Spleen (tissue), 11 donors: ENCODE results near the gene RHBDL3. TPM values are rescaled to one million over a fixed set of nuclear protein-coding genes. Genes with fewer than 3 reads are reported as not detected.

ENCODE experiments used
- DNase-seq: peaks from one replicate; pipeline ENCODE4 v3.0.0-alpha.2; 2020
- H3K27ac ChIP-seq, 8 donors: fragments of 200-600 bp; sonication (generic) in 7 of 8; 1 replicate in 4 of 8; 2 replicates in 4 of 8; pipeline versions ENCODE4 v1.5.0 to v1.8.0; 2016 to 2021; ENCODE audit warnings: inconsistent platforms in 4 of 8, mild to moderate bottlenecking in 4 of 8, moderate library complexity in 1 of 8
- H3K27me3 ChIP-seq, 7 donors: fragments of 200-600 bp; sonication (generic) in 6 of 7; replicated peaks in 1 of 7; 1 replicate in 4 of 7; 2 replicates in 3 of 7; pipeline versions ENCODE4 v1.5.0 to v1.8.0; 2016 to 2021; ENCODE audit warnings: inconsistent platforms in 3 of 7, mild to moderate bottlenecking in 1 of 7
- H3K36me3 ChIP-seq, 6 donors: fragments of 200-600 bp; sonication (generic) in 5 of 6; 1 replicate in 4 of 6; 2 replicates in 2 of 6; pipeline versions ENCODE4 v1.5.0 to v1.8.0; 2016 to 2021; ENCODE audit warnings: inconsistent platforms in 2 of 6
- H3K4me1 ChIP-seq, 6 donors: fragments of 200-600 bp; sonication (generic) in 5 of 6; 1 replicate in 3 of 6; 2 replicates in 3 of 6; pipeline versions ENCODE4 v1.5.0 to v1.8.0; 2016 to 2021; ENCODE audit warnings: inconsistent platforms in 3 of 6
- H3K4me3 ChIP-seq, 8 donors: fragments of 200-600 bp; sonication (generic) in 7 of 8; 1 replicate in 4 of 8; 2 replicates in 4 of 8; pipeline versions ENCODE4 v1.5.0 to v1.8.0; 2016 to 2021; ENCODE audit warnings: inconsistent platforms in 4 of 8, mild to moderate bottlenecking in 4 of 8, moderate library complexity in 2 of 8
- H3K9me3 ChIP-seq, 8 donors: fragments of 200-600 bp; sonication (generic) in 7 of 8; 1 replicate in 4 of 8; 2 replicates in 4 of 8; pipeline versions ENCODE4 v1.5.0 to v1.8.0; 2016 to 2021; ENCODE audit warnings: inconsistent platforms in 4 of 8
- CTCF ChIP-seq, 11 experiments: fragments of 200-600 bp in 7 of 11; fragments of 450-650 bp in 4 of 11; sonication (generic) in 4 of 11; IDR thresholded peaks in 8 of 11; conservative IDR thresholded peaks in 3 of 11; 1 replicate in 7 of 11; 2 replicates in 4 of 11; pipeline versions ENCODE4 v1.4.0 to v1.8.0; 2016 to 2021; ENCODE audit warnings: antibody characterized with exemption in 11 of 11, inconsistent platforms in 4 of 11, mild to moderate bottlenecking in 1 of 11
- POLR2A ChIP-seq, 3 donors: fragments of 450-650 bp; IDR thresholded peaks; one replicate each; pipeline ENCODE4 v1.5.1; 2017; ENCODE audit warnings: antibody characterized with exemption in 3 of 3, mild to moderate bottlenecking in 1 of 3
- POLR2AphosphoS5 ChIP-seq, 3 donors: sonication (generic); formaldehyde crosslinking; IDR thresholded peaks; one replicate each; pipeline ENCODE4 v1.5.1; 2017; ENCODE audit warnings: antibody characterized with exemption in 3 of 3
- WGBS, 5 donors: extraction: QIAGEN DNeasy Blood & Tissue Kit in 3 of 5; methylation state at CpG; one replicate each; pipeline versions ENCODE4 v1.1.5 to v1.1.7; 2013 to 2018; 5-methylcytosine and 5-hydroxymethylcytosine counted together
- intact Hi-C: fragments of 100-400 bp; cut with DNase I; formaldehyde crosslinking; loops from one replicate; pipeline ENCODE4 v1.15.0; 2023; ENCODE audit warnings: low total_unique reads
- polyA plus RNA-seq, 3 donors: library from polyadenylated mRNA; stranded (reverse); fragments of 200-250 nt; gene quantifications; one replicate each; pipeline ENCODE4 v1.2.1, GENCODE V29; 2013
- total RNA-seq, 7 donors: library from RNA; depleted of rRNA in 3 of 7; stranded (reverse); fragments of >200 nt in 3 of 7; fragmentation: NEBNext Ultra II Directional in 4 of 7; extraction: Animal tissue kit (Norgen Biotek cat#: 25700) in 4 of 7; gene quantifications; one replicate each; pipeline versions ENCODE4 v1.1.0 to v1.2.1, GENCODE V29; 2016 to 2021
- donor health status: healthy with polysubstance abuse.
- donor health status: DM: no; HTN: no; CAD: no; lungs with moderate emphysema.
- donor health status: DM: no; HTN: no; CAD: no.
- donor health status: Bipolar disorder and iron deficiency.
- donor health status: healthy.
- donor health status: DM: no; HTN: no; CAD: no.
- donor health status: DM: yes; HTN: yes; CAD: no.

The RHBDL3 gene
- total and polyA plus RNA-seq, 10 donors: 0.06 to 0.72 (median 0.25) TPM; not detected in 3

- TF ChIP-seq POLR2A (IDR thresholded peaks at IDR 0.05) (no peak), POLR2AphosphoS5 (IDR thresholded peaks at IDR 0.05) (no peak), CTCF (IDR thresholded peaks at IDR 0.05 in 8 of 11, conservative IDR thresholded peaks at IDR 0.05 in 3 of 11) (no peak)
- Histone ChIP-seq H3K27me3 (no peaks in the 10 kb centered on the region), H3K36me3 (peaks cover 0 to 23% (median 4%) of the 10 kb centered on the region in 6 donors), H3K27ac (peak overlapping the region; percentile 66 to 91 (median 85)), H3K4me3 (peak overlapping the region in 6 of 8 donors; percentile 62 to 81 (median 64)), H3K4me1 (peaks cover 4 to 33% (median 20%) of the 10 kb centered on the region in 6 donors), H3K9me3 (no peaks in the 10 kb centered on the region)
- no peak for DNase-seq
- WGBS, 5 donors: 67 to 82% (median 77%) methylated on average over 14 of the region's 14 CpGs
- intact Hi-C loops: no loop called here
Observed at GRCh38 chr17:32342603-32343325, 77.1 kb downstream of the RHBDL3 start.

- 89 to 93% (median 93%) methylated on average over 11 of the region's 11 CpGs for WGBS, 5 donors
- Histone ChIP-seq H3K4me1 (peaks cover 9 to 37% (median 26%) of the 10 kb centered on the region in 6 donors), H3K27ac (no peak overlapping the region), H3K27me3 (no peaks in the 10 kb centered on the region), H3K4me3 (no peak overlapping the region), H3K9me3 (no peaks in the 10 kb centered on the region), H3K36me3 (no peaks in the 10 kb centered on the region)
- no peak for DNase-seq
- intact Hi-C loops: no loop called here
- no peak for TF ChIP-seq POLR2AphosphoS5 (IDR thresholded peaks at IDR 0.05)
- no peak for TF ChIP-seq CTCF (IDR thresholded peaks at IDR 0.05 in 8 of 11, conservative IDR thresholded peaks at IDR 0.05 in 3 of 11)
- no peak for TF ChIP-seq POLR2A (IDR thresholded peaks at IDR 0.05)
Observed at GRCh38 chr17:32345951-32346600, 80.4 kb downstream of the RHBDL3 start.

GRCh38 chr17:32348483-32348800 is 82.8 kb downstream of the RHBDL3 start:
- WGBS, 5 donors: 92 to 99% (median 96%) methylated on average over 2 of the region's 2 CpGs

More at GRCh38 chr17:32348483-32348800, 82.8 kb downstream of the RHBDL3 start:
- H3K4me3 ChIP-seq: no peak overlapping the region
- peaks cover 0 to 19% (median 8%) of the 10 kb centered on the region in 6 donors for H3K36me3 ChIP-seq
- H3K9me3 ChIP-seq: no peaks in the 10 kb centered on the region
- DNase-seq: no peak
- intact Hi-C loops: no loop called here
- peaks cover 23 to 41% (median 33%) of the 10 kb centered on the region in 6 donors for H3K4me1 ChIP-seq
- TF ChIP-seq POLR2AphosphoS5 (IDR thresholded peaks at IDR 0.05) (no peak), POLR2A (IDR thresholded peaks at IDR 0.05) (no peak), CTCF (IDR thresholded peaks at IDR 0.05 in 8 of 11, conservative IDR thresholded peaks at IDR 0.05 in 3 of 11) (no peak)
- H3K27me3 ChIP-seq: no peaks in the 10 kb centered on the region
- H3K27ac ChIP-seq: no peak overlapping the region
